SIG-M5 treated with dmso at 0.1 percent for 504 hours (cell line): ENCODE results near the gene PBXIP1.

Experiments used
- DNase-seq: peaks from one replicate; lab custom pipeline; 2025; ENCODE audit not compliant: unreplicated experiment; lab: John Stamatoyannopoulos, UW

Gene PBXIP1

GRCh38 chr1:154958681-154959425 lies 3.0 kb upstream of the PBXIP1 start:
- DNase-seq: no peak

GRCh38 chr1:154958036-154958435 lies 2.1 kb upstream of the PBXIP1 start:
- DNase-seq: no peak

GRCh38 chr1:154957091-154957657 lies 1.3 kb upstream of the PBXIP1 start:
- DNase-seq: no peak

- DNase-seq: no peak
Observed at GRCh38 chr1:154956544-154956941, 644 bp upstream of the PBXIP1 start.

- DNase-seq: no peak
Observed at GRCh38 chr1:154955039-154955717, 721 bp downstream of the PBXIP1 start.

- DNase-seq: no peak
Observed at GRCh38 chr1:154954541-154954940, 1.4 kb downstream of the PBXIP1 start.

- no peak for DNase-seq
Observed at GRCh38 chr1:154953611-154954038, 2.3 kb downstream of the PBXIP1 start.

- no peak for DNase-seq
Observed at GRCh38 chr1:154952664-154953063, 3.2 kb downstream of the PBXIP1 start.

- no peak for DNase-seq
Observed at GRCh38 chr1:154951901-154952657, 3.8 kb downstream of the PBXIP1 start.

GRCh38 chr1:154948079-154948478 lies 7.8 kb downstream of the PBXIP1 start:
- no peak for DNase-seq

- DNase-seq: no peak
Observed at GRCh38 chr1:154945962-154946850, 9.7 kb downstream of the PBXIP1 start.

- DNase-seq: no peak
Observed at GRCh38 chr1:154945160-154945961, 10.5 kb downstream of the PBXIP1 start.

- DNase-seq: no peak
Observed at GRCh38 chr1:154944401-154945159, 11.3 kb downstream of the PBXIP1 start.

- peak; percentile 76 for DNase-seq
Observed at GRCh38 chr1:154943649-154944400, 12.1 kb downstream of the PBXIP1 start.

GRCh38 chr1:154941333-154942013 lies 14.4 kb downstream of the PBXIP1 start:
- DNase-seq: no peak

- no peak for DNase-seq
Observed at GRCh38 chr1:154940651-154941194, 15.2 kb downstream of the PBXIP1 start.

GRCh38 chr1:154940213-154940560 lies 15.7 kb downstream of the PBXIP1 start:
- DNase-seq: no peak
